HL-60/S4 treated with retinoic acid at 250 ng/mL for 4 days and 3 days (cell line): ENCODE measurements around the gene CCDC9B.

Source experiments
- in situ Hi-C: fragments of 300-500 bp; cut with MboI; formaldehyde crosslinking; loops from 2 replicates; pipeline ENCODE4 v1.7.0; 2022; ENCODE audit warnings: low sequenced_read_pairs

Gene CCDC9B

GRCh38 chr15:40340740-40341400 is at the start of gene CCDC9B:
Gene CCDC9B, minus strand, starts transcription at chr15:40340939. Its CDS starts 120 bp downstream, at chr15:40340819.
- in situ Hi-C loops, result no loop called here

- in situ Hi-C loops, result no loop called here
These were observed 49.3 kb upstream of the CCDC9B start for GRCh38 chr15:40389824-40390595.

GRCh38 chr15:40388941-40389823 is 48.4 kb upstream of the CCDC9B start:
- in situ Hi-C loops, result no loop called here

- in situ Hi-C loops, result no loop called here
These were observed 45.7 kb upstream of the CCDC9B start for GRCh38 chr15:40386480-40386879.

- in situ Hi-C loops, result no loop called here
These were observed 42.1 kb upstream of the CCDC9B start, which contains the start of gene KNSTRN for GRCh38 chr15:40382580-40383456. Gene KNSTRN, plus strand, starts transcription at chr15:40382721. Its CDS starts 115 bp downstream, at chr15:40382836.

GRCh38 chr15:40381818-40382529 is 41.2 kb upstream of the CCDC9B start:
- in situ Hi-C loops, result no loop called here

GRCh38 chr15:40380636-40381035 is 39.9 kb upstream of the CCDC9B start:
- in situ Hi-C loops, result no loop called here

- in situ Hi-C loops, result no loop called here
These were observed 39.1 kb upstream of the CCDC9B start for GRCh38 chr15:40379853-40380252.

- in situ Hi-C loops, result no loop called here
These were observed 38.6 kb upstream of the CCDC9B start for GRCh38 chr15:40379374-40379773.

GRCh38 chr15:40377606-40378005 is 36.9 kb upstream of the CCDC9B start:
- in situ Hi-C loops, result no loop called here

GRCh38 chr15:40372981-40373380 is 32.2 kb upstream of the CCDC9B start:
- in situ Hi-C loops, result no loop called here

- in situ Hi-C loops, result no loop called here
These were observed 29.2 kb upstream of the CCDC9B start for GRCh38 chr15:40369971-40370370.

- in situ Hi-C loops, result no loop called here
These were observed 28.7 kb upstream of the CCDC9B start for GRCh38 chr15:40369474-40369869.

GRCh38 chr15:40368719-40369473 is 28.2 kb upstream of the CCDC9B start:
- in situ Hi-C loops, result no loop called here

- in situ Hi-C loops, result no loop called here
These were observed 27.2 kb upstream of the CCDC9B start for GRCh38 chr15:40367686-40368611.

GRCh38 chr15:40367371-40367685 is 26.6 kb upstream of the CCDC9B start:
- in situ Hi-C loops, result no loop called here

GRCh38 chr15:40366457-40367370 is 26.0 kb upstream of the CCDC9B start:
- in situ Hi-C loops, result no loop called here
